ENCODE results near the gene RNF8.

GRCh38 chr6:37371154-37372083 is 17.6 kb downstream of the RNF8 start:
- TF ChIP-seq ZNF317 (CRISPR knock-in tag; IDR thresholded peaks at IDR 0.05; ENCODE audit: borderline replicate concordance, low read depth): no peak
- no peak for TF ChIP-seq CTCF (IDR thresholded peaks at IDR 0.05)
- TF ChIP-seq FOXP1 (CRISPR knock-in tag; IDR thresholded peaks at IDR 0.05; ENCODE audit: borderline replicate concordance): no peak
- TF ChIP-seq JUN (CRISPR knock-in tag; IDR thresholded peaks at IDR 0.05): no peak
- TF ChIP-seq MAX (CRISPR knock-in tag; IDR thresholded peaks at IDR 0.05): no peak
- no peak for TF ChIP-seq NR2C2 (CRISPR knock-in tag; IDR thresholded peaks at IDR 0.05)
- no peak for TF ChIP-seq AFF4 (CRISPR knock-in tag; IDR thresholded peaks at IDR 0.05; ENCODE audit: borderline replicate concordance)
- no peak for TF ChIP-seq NFE2L1 (CRISPR knock-in tag; IDR thresholded peaks at IDR 0.05)
- no peak for TF ChIP-seq CREB1 (CRISPR knock-in tag; IDR thresholded peaks at IDR 0.05)
- TF ChIP-seq NFYB (CRISPR knock-in tag; conservative IDR thresholded peaks at IDR 0.05; ENCODE audit: low read depth): no peak
- no peak for TF ChIP-seq HMGXB4 (CRISPR knock-in tag; IDR thresholded peaks at IDR 0.05)
- TF ChIP-seq SMAD4 (CRISPR knock-in tag; IDR thresholded peaks at IDR 0.05): no peak

Measured in WTC11 (cell line).